Neural crest cell (in vitro differentiated cells): ENCODE results near the gene SAFB. TPM values are rescaled to one million over a fixed set of nuclear protein-coding genes. Genes with fewer than 3 reads are reported as not detected.

Source experiments
- DNase-seq: peaks from one replicate; pipeline ENCODE4 v3.0.0; 2021; ENCODE audit warnings: low read depth, mixed read lengths, low spot score
- H3K27ac Mint-ChIP-seq: one replicate; pipeline ENCODE4 v1.8.0; 2021; ENCODE audit warnings: mild to moderate bottlenecking, mixed read lengths; ENCODE audit not compliant: unreplicated experiment
- H3K27me3 Mint-ChIP-seq: 2 replicates; pipeline ENCODE4 v1.8.0; 2021; ENCODE audit warnings: low read depth, mild to moderate bottlenecking, mixed read lengths
- H3K36me3 Mint-ChIP-seq: 2 replicates; pipeline ENCODE4 v1.8.0; 2021; ENCODE audit warnings: low read depth, mild to moderate bottlenecking, mixed read lengths
- H3K4me1 Mint-ChIP-seq: 2 replicates; pipeline ENCODE4 v1.8.0; 2021; ENCODE audit warnings: mixed read lengths
- H3K4me3 Mint-ChIP-seq: one replicate; pipeline ENCODE4 v1.8.0; 2021; ENCODE audit warnings: mild to moderate bottlenecking, mixed read lengths
- H3K9me3 Mint-ChIP-seq: 2 replicates; pipeline ENCODE4 v1.8.0; 2021; ENCODE audit warnings: mixed read lengths
- CTCF ChIP-seq: fragments of 200-600 bp; sonication (generic); conservative IDR thresholded peaks from 2 replicates; pipeline ENCODE4 v1.5.0; 2021; ENCODE audit warnings: antibody characterized with exemption, mild to moderate bottlenecking
- total RNA-seq: library from RNA; stranded (reverse); gene quantifications from 2 replicates; pipeline ENCODE4 v1.2.1, GENCODE V29; 2021

SAFB gene
- total RNA-seq, 1 donor from 2014 or later: 176 TPM

- DNase-seq: no peak
- H3K27me3 Mint-ChIP-seq: no peaks in the 10 kb centered on the region
- no peak for TF ChIP-seq CTCF
- H3K36me3 Mint-ChIP-seq: no peaks in the 10 kb centered on the region
- no peaks in the 10 kb centered on the region for H3K9me3 Mint-ChIP-seq
- peaks cover 10% of the 10 kb centered on the region for H3K4me1 Mint-ChIP-seq
- peak overlapping the region; percentile 78 for H3K27ac Mint-ChIP-seq
- no peak overlapping the region for H3K4me3 Mint-ChIP-seq
These were observed 42.7 kb upstream of the SAFB start for GRCh38 chr19:5580161-5580571.

GRCh38 chr19:5585461-5586299 lies 37.2 kb upstream of the SAFB start:
- peaks cover 6% of the 10 kb centered on the region for H3K36me3 Mint-ChIP-seq
- peaks cover 9% of the 10 kb centered on the region for H3K4me1 Mint-ChIP-seq
- H3K9me3 Mint-ChIP-seq: no peaks in the 10 kb centered on the region
- no peak for TF ChIP-seq CTCF
- no peaks in the 10 kb centered on the region for H3K27me3 Mint-ChIP-seq
- H3K4me3 Mint-ChIP-seq: no peak overlapping the region
- peak overlapping the region; percentile 71 for H3K27ac Mint-ChIP-seq
- DNase-seq: no peak

GRCh38 chr19:5586300-5587070 lies 36.4 kb upstream of the SAFB start:
- DNase-seq: no peak
- Mint-ChIP-seq H3K27me3 (no peaks in the 10 kb centered on the region), H3K9me3 (no peaks in the 10 kb centered on the region), H3K4me3 (no peak overlapping the region), H3K27ac (no peak overlapping the region), H3K4me1 (peaks cover 9% of the 10 kb centered on the region), H3K36me3 (peaks cover 6% of the 10 kb centered on the region)
- no peak for TF ChIP-seq CTCF

- no peak for TF ChIP-seq CTCF
- H3K27me3 Mint-ChIP-seq: no peaks in the 10 kb centered on the region
These were observed 35.8 kb upstream of the SAFB start for GRCh38 chr19:5587071-5587455.

GRCh38 chr19:5587661-5588060 lies 35.2 kb upstream of the SAFB start:
- Mint-ChIP-seq H3K27me3 (no peaks in the 10 kb centered on the region), H3K4me1 (peaks cover 9% of the 10 kb centered on the region), H3K9me3 (no peaks in the 10 kb centered on the region), H3K36me3 (peaks cover 6% of the 10 kb centered on the region), H3K27ac (no peak overlapping the region), H3K4me3 (no peak overlapping the region)
- DNase-seq: no peak
- TF ChIP-seq CTCF: no peak

More at GRCh38 chr19:5587071-5587455, 35.8 kb upstream of the SAFB start:
- peaks cover 6% of the 10 kb centered on the region for H3K36me3 Mint-ChIP-seq
- H3K4me1 Mint-ChIP-seq: peaks cover 9% of the 10 kb centered on the region
- no peak overlapping the region for H3K4me3 Mint-ChIP-seq
- no peak overlapping the region for H3K27ac Mint-ChIP-seq
- DNase-seq: no peak
- H3K9me3 Mint-ChIP-seq: no peaks in the 10 kb centered on the region
